ENCODE measurements around the gene USP24.

Gene USP24

DNA sequence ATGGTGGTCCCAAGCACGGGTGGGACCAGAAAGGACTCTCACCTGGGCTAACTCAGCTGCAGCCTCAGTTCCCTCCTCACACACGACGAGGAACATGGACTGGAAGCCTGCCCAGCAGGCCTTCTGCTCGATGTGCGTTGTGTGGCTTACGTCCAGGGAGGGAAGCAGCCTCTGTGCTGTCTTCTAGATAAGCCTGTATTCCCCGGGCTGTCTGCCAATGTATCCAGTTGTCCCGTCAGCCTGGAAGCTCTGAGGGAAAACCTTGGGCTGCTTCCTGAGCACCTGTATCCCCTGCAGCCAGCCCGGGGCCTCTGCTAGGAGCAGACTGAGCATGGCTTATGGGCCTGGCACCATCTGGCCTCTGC, 165.3 kb downstream of the USP24 start:
- TF ChIP-seq FOXP2 (optimal IDR thresholded peaks at IDR 0.05; ENCODE audit: control extremely low read depth, extremely low read length, insufficient read depth) = no peak
- H3K4me3 ChIP-seq = no peak overlapping the region
- no peak overlapping the region for H3K9ac ChIP-seq (ENCODE audit: insufficient read length)
- no peak for DNase-seq (ENCODE audit: low read depth, low spot score)
- no peak overlapping the region for H3K27ac ChIP-seq
- H3K9me3 ChIP-seq (ENCODE audit: low read depth, low read length) = no peaks in the 10 kb centered on the region
- H3K36me3 ChIP-seq (ENCODE audit: insufficient read depth, low read length) = peaks cover 5% of the 10 kb centered on the region; the same call in 1 of the 2 replicates

DNA sequence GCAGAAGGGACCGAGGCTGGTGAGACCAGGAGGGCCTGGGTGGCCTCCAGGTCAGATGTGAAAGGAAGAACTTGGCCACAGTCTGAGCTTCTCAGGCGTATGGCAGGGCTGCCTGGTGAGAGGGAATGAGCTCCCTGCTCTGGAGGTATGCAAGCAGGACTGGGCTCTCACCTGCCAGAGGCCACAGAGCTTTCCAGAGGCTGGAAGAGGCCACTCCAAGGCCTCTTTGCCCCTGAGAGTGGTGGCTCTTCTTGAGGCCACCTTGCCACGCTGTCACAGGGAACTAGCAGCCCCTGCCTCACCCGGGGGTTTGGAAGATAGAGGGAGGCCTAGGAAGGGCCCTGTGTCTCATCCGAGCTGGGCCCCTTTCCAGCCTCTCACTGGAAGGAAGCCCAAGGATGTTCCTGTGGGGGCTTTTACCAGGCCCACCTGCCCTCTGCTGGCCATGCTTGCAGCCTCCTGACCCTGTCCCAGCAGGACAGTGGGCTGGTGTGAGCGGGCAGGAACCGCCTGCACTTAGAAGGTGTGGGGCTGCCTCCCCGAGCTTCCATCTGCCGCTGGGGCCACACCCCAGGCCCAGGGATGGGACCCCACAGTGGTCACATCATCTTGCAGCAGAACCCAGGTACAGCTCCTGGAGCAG, 165.8 kb downstream of the USP24 start:
- DNase-seq (ENCODE audit: low read depth, low spot score) = no peak
- TF ChIP-seq POLR2AphosphoS5 (IDR thresholded peaks at IDR 0.05; ENCODE audit: borderline replicate concordance, low read depth, low read length) (no peak), FOXP2 (optimal IDR thresholded peaks at IDR 0.05; ENCODE audit: control extremely low read depth, extremely low read length, insufficient read depth) (no peak), EZH2 (IDR thresholded peaks at IDR 0.05) (no peak)
- H3K9me3 ChIP-seq (ENCODE audit: low read depth, low read length) = no peaks in the 10 kb centered on the region
- no peak overlapping the region for H3K27ac ChIP-seq
- peaks cover 10% of the 10 kb centered on the region; the same call in 1 of the 2 replicates for H3K36me3 ChIP-seq (ENCODE audit: insufficient read depth, low read length)
- H3K4me3 ChIP-seq = no peak overlapping the region
- H3K9ac ChIP-seq (ENCODE audit: insufficient read length) = no peak overlapping the region

- peaks cover 16% of the 10 kb centered on the region; the same call in 1 of the 2 replicates for H3K36me3 ChIP-seq (ENCODE audit: insufficient read depth, low read length)
- TF ChIP-seq EZH2 (IDR thresholded peaks at IDR 0.05) = no peak
- no peak for TF ChIP-seq FOXP2 (optimal IDR thresholded peaks at IDR 0.05; ENCODE audit: control extremely low read depth, extremely low read length, insufficient read depth)
- no peak for TF ChIP-seq POLR2AphosphoS5 (IDR thresholded peaks at IDR 0.05; ENCODE audit: borderline replicate concordance, low read depth, low read length)
- DNase-seq (ENCODE audit: low read depth, low spot score) = no peak
Observed at GRCh38 chr1:55048453-55049270, 166.5 kb downstream of the USP24 start.

DNA sequence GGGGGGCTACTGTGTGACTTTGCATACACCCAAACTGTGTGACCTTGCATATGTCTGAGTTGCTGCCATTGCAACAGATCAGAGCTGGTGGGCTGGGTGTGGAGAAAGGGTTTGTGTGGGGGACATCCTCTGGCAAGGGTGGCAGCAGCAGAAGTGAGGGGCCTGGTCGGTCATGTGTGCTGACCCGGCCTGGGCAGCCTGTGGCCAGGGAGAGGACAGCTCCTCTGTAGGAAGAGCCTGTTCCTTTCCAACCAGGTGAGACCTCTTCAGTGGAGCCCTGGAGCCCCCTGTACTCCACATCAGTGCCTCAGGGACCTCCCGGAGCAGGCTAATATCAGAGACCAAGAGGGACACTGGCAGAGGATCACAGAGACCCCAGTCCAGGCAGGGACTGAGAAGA, 167.6 kb downstream of the USP24 start:
- Histone ChIP-seq H3K4me3 (no peak overlapping the region), H3K9me3 (ENCODE audit: low read depth, low read length) (no peaks in the 10 kb centered on the region), H3K36me3 (ENCODE audit: insufficient read depth, low read length) (peaks cover 17% of the 10 kb centered on the region; the same call in 1 of the 2 replicates), H3K9ac (ENCODE audit: insufficient read length) (no peak overlapping the region), H3K27ac (no peak overlapping the region)
- no peak for DNase-seq (ENCODE audit: low read depth, low spot score)
- no peak for TF ChIP-seq FOXP2 (optimal IDR thresholded peaks at IDR 0.05; ENCODE audit: control extremely low read depth, extremely low read length, insufficient read depth)
- TF ChIP-seq EZH2 (IDR thresholded peaks at IDR 0.05) = no peak
- TF ChIP-seq POLR2AphosphoS5 (IDR thresholded peaks at IDR 0.05; ENCODE audit: borderline replicate concordance, low read depth, low read length) = no peak

More at GRCh38 chr1:55048453-55049270, 166.5 kb downstream of the USP24 start:
- Histone ChIP-seq H3K9me3 (ENCODE audit: low read depth, low read length) (no peaks in the 10 kb centered on the region), H3K9ac (ENCODE audit: insufficient read length) (no peak overlapping the region), H3K27ac (no peak overlapping the region), H3K4me3 (no peak overlapping the region)

DNA sequence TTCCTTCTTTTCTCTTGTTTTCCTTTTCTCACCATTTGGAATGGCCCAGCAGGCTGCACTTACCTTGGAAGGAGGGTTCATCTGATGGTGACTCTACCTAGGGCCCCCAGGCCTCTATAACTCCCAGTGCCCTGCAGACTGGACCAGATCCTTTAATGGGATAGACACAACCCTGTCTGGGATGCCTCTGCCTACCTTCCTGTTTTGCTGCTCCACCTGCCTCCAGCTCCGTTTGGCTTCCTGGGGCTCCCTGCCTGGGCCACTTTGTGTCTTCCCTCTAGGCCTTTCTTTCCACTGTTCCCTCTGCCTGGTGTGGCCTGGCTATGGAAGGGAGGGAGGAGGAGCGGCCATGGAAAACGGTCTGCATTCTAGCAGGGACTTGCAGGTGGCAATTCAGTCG, 168.3 kb downstream of the USP24 start:
- DNase-seq (ENCODE audit: low read depth, low spot score) = no peak
- peaks cover 17% of the 10 kb centered on the region; the same call in 1 of the 2 replicates for H3K36me3 ChIP-seq (ENCODE audit: insufficient read depth, low read length)
- TF ChIP-seq EZH2 (IDR thresholded peaks at IDR 0.05) (no peak), FOXP2 (optimal IDR thresholded peaks at IDR 0.05; ENCODE audit: control extremely low read depth, extremely low read length, insufficient read depth) (no peak)
- no peak overlapping the region for H3K4me3 ChIP-seq
- H3K9me3 ChIP-seq (ENCODE audit: low read depth, low read length) = no peaks in the 10 kb centered on the region
- no peak overlapping the region for H3K27ac ChIP-seq
- no peak overlapping the region for H3K9ac ChIP-seq (ENCODE audit: insufficient read length)

DNA sequence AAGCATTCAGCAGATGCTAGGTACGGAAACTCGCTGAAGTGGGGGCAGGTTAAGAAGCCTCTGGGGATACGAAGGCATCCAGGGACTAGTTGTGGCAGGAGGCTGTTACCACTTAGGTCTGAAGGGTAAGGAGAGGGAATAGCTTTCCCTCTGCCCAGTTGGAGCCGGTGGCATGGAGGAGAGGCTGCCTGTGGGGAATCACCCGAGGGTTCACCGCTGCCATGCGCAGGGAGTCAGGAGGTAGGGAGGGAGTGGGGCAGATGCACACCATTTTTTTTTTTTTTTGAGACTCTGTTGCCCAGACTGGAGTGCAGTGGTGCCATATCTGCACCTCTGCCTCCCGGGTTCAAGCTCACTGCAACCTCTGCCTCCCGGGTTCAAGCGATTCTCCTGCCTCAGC, 169.7 kb downstream of the USP24 start:
- Histone ChIP-seq H3K4me3 (no peak overlapping the region), H3K36me3 (ENCODE audit: insufficient read depth, low read length) (peaks cover 17% of the 10 kb centered on the region; the same call in 1 of the 2 replicates), H3K27ac (no peak overlapping the region), H3K9ac (ENCODE audit: insufficient read length) (no peak overlapping the region), H3K9me3 (ENCODE audit: low read depth, low read length) (no peaks in the 10 kb centered on the region)
- no peak for DNase-seq (ENCODE audit: low read depth, low spot score)
- no peak for TF ChIP-seq FOXP2 (optimal IDR thresholded peaks at IDR 0.05; ENCODE audit: control extremely low read depth, extremely low read length, insufficient read depth)
- no peak for TF ChIP-seq POLR2AphosphoS5 (IDR thresholded peaks at IDR 0.05; ENCODE audit: borderline replicate concordance, low read depth, low read length)
- no peak for TF ChIP-seq EZH2 (IDR thresholded peaks at IDR 0.05)

- TF ChIP-seq FOXP2 (optimal IDR thresholded peaks at IDR 0.05; ENCODE audit: control extremely low read depth, extremely low read length, insufficient read depth) = no peak
- no peak for TF ChIP-seq POLR2AphosphoS5 (IDR thresholded peaks at IDR 0.05; ENCODE audit: borderline replicate concordance, low read depth, low read length)
- TF ChIP-seq EZH2 (IDR thresholded peaks at IDR 0.05) = no peak
- no peaks in the 10 kb centered on the region for H3K9me3 ChIP-seq (ENCODE audit: low read depth, low read length)
- H3K4me3 ChIP-seq = no peak overlapping the region
- H3K36me3 ChIP-seq (ENCODE audit: insufficient read depth, low read length) = peaks cover 17% of the 10 kb centered on the region; the same call in 1 of the 2 replicates
- no peak overlapping the region for H3K27ac ChIP-seq
- no peak overlapping the region for H3K9ac ChIP-seq (ENCODE audit: insufficient read length)
- no peak for DNase-seq (ENCODE audit: low read depth, low spot score)
Observed at GRCh38 chr1:55044617-55045397, 170.4 kb downstream of the USP24 start.

- Histone ChIP-seq H3K36me3 (ENCODE audit: insufficient read depth, low read length) (peaks cover 17% of the 10 kb centered on the region; the same call in 1 of the 2 replicates), H3K9ac (ENCODE audit: insufficient read length) (no peak overlapping the region), H3K4me3 (no peak overlapping the region), H3K9me3 (ENCODE audit: low read depth, low read length) (no peaks in the 10 kb centered on the region), H3K27ac (no peak overlapping the region)
- DNase-seq (ENCODE audit: low read depth, low spot score) = no peak
- TF ChIP-seq FOXP2 (optimal IDR thresholded peaks at IDR 0.05; ENCODE audit: control extremely low read depth, extremely low read length, insufficient read depth) (no peak), POLR2AphosphoS5 (IDR thresholded peaks at IDR 0.05; ENCODE audit: borderline replicate concordance, low read depth, low read length) (no peak), EZH2 (IDR thresholded peaks at IDR 0.05) (no peak)
Observed at GRCh38 chr1:55043726-55044125, 171.4 kb downstream of the USP24 start.

Data from SK-N-MC (cell line).